HG03095 (cell line): ENCODE measurements around the gene RFX8.
"Not testable (repeated sequence)": the region's sequence is repeated elsewhere in the genome, so short reads cannot be mapped to it uniquely, and the experiment has no call there.

Experiments used
- ATAC-seq: cut with Tn5 transposase; IDR thresholded peaks from one replicate; pipeline ENCODE4 v1.9.1; 2021; ENCODE audit warnings: moderate library complexity; ENCODE audit not compliant: unreplicated experiment

The RFX8 gene

DNA sequence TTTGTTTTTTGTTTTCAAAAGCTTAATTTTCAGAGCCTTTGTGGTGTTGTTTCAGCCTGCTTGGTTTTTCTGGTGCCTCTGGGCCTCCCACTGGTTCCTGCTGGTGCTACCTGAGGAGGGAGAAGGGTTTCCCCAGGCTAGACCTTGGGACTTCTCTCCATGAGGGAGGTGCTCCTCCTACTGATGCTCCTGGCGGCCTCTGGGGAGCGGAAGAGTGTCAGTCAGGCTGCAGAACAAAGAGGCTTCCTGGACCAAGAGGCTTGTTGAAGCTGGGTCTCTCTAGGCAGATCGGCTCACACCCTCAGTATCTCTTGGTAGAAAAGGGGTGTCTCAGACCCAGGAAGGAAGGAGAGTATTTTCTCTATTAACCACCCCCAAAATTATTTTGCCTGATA is 32.2 kb downstream of the RFX8 start:
- no peak for ATAC-seq

DNA sequence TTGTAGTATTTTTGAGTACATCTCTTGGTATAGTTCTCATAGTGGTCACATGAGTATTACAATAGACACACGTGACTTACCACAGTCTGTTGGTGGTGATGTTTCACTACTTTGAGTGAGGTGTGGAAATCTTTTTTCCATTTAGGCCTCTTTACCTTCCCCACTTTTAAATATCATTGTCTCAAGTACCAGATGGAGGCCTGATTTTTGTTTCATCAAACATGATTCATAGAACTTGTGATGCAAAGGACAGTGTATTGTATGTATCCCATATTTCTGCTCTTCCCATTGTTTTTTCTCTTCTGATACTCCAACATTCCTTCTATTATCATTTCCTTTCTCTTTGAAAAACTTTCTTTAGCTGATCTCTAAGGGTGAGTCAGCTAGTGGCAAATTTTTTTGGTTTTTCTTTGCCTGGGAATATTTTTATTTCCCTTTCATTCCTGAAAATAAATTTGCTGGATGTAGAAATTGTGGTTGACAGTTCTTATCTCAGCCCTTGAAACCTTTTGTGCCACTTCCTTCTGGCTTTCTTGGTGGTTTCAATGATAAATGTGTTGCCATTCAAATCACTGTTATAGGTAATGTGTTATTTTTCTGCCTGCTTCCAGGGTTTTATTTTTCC is 32.8 kb downstream of the RFX8 start:
- no peak for ATAC-seq

DNA sequence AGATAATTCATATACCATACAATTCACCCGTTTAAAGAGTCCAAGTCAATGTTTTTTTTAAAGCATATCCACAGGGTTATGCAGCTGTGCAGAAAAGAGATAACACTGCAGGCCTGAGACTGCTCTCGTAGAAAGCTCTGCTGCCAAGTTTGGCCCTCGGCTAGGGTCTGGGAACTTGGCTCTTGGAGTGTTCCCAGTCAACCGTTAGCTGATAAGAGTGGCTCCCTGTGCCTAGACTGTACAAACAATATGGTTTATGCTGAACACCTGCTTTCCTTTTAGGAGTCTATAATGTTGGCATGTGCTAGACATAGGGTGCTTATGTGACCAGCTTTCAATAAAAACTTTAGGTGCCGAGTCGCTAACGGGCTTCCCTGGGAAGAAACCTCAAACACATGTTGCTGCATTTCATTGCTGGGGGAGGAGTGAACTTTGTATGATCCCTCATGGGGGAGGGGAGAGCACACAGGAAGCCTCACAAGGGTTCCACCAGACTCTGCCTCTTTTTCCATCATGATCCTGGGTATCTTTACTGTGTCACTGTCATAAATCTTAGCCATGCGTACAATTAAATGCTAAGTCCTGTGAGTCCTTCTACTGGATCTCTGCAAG is 34.7 kb downstream of the RFX8 start:
- ATAC-seq: no peak

DNA sequence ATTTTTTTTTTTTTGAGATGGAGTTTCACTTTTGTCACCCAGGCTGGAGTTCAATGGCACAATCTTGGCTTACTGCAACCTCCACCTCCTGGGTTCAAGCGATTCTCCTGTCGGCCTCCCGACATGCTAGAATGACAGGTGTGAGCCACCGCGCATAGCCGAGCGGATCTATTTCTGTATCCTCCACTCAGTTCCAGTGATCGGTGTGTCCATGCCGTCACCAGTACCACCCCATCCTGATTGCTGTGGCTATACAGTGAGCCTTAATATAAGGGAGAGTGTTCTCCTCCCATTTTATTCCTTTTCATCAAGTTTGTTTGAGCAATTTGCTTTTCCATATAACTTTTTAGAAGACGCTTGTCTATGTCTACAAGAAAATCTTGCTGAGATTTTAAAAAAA is 35.2 kb downstream of the RFX8 start:
- no peak for ATAC-seq

DNA sequence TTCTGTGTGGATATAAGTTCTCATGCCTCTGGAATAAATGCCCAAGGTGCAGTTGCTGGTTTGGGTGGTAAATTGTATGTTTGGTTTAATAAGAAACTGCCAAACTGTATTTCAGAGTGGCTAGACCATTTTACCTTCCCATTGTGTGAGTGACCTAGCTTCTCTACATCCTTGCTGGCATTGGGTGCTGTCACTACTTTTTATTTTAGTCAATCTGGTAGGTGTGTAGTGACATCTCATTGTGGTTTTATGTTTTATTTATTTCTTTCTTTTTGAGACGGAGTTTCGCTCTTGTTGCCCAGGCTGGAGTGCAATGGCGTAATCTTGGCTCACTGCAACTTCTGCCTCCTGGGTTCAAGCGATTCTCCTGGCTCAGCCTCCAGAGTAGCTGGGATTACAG is 36.4 kb downstream of the RFX8 start:
- not testable (repeated sequence) for ATAC-seq

DNA sequence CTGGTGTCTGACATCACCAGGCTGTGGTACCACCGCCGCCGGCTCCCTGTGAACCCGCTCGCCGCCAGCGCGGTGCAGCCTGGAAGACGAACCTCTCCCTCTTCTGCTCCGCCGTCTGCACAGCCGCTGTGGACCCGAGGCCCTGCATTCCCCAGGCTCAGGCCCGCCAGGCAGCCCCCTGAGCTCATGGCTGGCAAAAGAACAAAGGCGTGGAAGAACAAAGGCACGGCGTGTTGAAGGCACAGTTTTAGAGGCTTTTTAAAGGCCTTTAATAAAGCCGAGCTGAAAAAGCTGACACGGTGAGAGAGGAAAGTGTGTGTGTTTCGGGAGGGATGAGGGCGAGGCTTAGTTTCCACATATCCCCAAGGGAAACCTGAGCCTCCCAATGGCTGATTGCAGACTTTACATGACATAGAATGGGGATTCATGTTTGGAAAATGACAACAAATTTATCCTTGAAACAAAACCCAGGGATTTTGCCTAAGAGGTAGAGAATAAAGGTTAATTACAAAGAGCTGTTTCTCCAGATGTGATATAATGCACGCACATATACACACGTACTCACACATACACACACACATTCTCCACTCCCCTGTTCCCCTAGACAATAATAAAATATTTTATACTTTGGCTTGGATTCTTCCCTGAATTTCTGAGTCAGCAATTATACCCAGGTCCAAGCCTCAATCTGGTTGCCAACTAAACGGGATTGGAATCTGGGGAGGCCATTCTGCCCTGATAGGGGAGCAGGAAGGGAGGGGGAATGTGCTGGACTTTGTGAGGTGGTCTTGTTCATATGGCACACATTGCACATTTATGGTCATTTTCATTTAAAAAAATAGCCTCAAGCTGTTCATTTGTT is 39.7 kb downstream of the RFX8 start:
- no peak for ATAC-seq

DNA sequence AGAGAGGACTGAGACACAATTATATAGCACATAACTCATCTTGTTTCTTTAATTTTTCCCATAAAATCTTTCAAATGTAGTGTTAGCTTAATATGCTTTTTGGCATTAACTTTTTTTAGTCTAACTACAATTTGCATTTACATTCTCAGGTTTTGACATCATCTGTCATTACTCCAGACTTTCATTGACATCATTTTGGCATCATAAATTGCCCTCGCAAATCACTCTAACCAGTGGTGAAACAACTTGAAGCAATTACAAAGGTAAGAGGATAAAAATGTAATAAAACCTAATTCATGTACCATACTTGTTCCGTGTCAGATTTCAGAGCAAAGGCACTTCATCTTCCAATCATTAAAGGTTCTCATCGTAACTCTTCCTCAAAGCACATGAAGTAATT is 41.4 kb downstream of the RFX8 start:
- ATAC-seq: no peak

DNA sequence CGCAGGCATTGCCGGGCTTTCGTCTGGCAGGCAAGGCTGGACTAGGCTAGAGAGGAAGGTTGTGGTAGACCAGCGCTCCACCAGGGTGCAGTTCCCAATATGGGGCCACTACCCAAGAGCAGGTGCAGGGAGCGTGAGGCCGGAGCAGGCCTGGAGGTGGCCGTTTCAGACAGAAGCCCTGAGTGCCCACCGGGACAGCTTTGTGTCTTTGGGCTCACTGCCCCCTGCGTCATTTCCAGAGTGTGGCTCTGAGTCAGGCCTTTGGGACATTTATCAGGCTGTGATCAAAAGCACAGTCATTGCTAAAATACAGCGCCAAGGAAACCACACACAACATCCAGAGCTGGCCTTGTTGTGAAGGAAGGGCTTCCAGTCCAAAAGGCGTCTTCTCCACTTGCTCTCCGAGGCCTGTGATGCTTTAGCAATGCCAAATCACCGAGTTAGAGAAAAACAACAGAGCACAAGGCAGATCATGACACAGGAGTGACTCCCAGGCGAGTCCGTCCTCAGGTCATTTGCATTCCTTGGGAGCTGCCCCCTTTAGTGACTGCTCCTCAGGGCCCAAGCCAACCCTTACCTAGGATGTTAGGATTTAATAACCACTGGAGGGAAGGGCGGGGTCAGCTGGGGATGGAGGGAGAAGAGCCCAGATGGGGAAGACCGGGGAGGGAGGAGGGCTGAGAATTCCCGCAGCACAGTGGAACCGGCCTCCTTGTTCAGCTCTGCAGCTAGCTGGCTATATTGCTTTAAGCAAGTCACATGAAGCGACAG is 42.3 kb downstream of the RFX8 start:
- no peak for ATAC-seq

DNA sequence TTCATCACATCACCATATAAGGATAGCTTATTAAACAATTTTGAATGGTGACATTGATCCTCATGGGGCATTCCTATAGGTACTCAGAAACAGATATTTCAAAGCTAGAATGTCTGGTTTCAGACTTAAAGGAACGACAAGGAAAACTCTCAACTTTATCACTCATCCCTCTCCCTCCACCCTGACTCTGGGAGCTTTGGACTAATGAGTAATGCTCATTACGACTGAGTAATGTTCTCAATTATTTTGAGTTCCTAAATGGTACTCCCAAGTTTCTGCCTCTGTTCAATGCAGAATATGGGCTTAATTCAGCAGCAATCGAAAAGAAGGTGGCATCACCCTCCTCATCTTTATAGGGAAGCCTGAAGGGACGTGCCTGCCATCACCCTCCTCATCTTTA is 43.4 kb downstream of the RFX8 start:
- no peak for ATAC-seq

DNA sequence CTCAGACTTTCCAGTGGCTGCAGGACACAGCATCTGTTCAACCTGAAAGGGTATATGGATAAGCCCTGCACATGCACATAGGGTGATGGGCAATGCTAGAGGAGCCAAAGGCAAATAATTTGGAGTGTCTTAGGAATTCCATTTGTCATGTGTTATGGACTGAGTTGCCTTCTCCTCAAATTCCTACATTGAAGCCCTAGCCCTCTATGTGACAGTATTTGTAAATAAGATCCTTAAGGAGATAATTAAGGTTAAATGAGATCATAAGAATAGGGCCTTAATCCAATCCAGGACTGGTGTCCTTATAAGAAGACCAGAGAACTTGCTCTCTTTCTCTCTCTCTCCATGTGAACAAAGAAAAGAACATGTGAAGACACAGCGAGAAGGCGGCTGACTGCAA is 44.8 kb downstream of the RFX8 start:
- no peak for ATAC-seq

DNA sequence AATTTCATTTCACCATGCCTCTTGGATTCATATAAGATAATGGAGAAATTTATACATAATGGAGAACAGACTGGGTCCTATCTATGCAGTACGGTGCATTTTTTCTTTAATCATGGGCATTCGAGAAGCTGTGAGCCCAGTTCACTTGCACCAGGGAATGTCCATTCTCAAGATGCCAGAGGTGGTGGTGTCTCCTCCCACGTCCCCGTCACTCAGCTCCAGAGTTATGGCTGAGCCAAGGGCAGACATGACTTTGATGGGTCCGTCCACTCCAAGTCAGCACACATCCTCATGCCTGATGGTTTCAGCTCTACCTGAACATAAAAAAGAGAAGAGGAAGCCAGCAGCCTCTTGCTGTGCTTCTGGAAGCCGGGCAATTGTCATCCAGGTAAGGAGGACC is 45.5 kb downstream of the RFX8 start:
- ATAC-seq: no peak

DNA sequence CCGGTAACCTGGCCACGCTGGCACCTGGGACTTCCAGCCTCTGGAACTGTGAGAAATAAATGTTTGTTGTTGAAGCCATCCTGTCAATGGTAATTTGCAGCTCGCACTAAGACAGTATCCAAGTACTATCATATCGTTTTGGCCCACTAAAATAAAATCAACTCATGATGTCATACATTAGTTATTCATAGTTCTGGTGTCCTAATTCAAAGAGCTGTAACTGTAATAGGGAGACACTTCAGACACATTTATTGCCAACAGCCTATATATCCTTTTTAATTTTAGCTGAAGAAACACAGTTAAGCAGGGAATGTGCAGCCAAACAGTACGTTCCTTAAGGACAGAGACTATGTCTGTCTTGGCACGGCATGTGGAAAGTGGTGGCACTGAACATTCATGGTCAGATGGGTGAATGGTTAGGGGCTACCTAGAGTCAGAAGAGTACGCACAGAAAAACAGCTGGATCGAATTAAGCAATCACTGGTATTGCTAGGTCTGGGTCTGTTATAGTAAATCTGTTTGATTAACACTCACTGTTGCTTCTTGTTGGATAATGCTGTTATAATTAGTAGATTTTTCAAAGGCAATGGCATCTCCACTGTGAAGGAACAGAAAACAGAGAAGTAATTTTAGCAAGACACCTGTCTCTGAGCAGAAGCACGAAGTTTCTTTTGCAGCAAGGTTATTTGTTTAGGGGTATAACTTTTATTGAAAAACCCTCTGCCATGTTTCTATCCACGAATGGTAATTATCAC is 46.3 kb downstream of the RFX8 start:
- ATAC-seq: no peak

DNA sequence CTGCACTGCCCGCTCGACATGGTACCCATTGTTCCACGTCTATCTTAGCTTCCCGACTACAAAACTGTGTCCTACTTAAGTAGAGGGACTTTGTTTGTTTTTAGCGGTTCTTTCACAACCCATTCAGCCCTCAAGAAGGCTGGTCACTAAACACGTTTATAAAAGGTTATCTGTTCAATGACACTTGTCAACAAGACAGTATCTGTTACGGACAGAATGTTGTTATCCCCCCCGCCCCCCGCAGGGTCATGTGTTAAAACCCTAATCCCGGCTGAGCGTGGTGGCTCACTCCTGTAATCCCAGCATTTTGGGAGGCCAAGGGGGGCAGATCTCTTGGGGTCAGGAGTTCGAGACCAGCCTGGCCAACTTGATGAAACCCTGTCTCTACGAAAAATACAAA is 47.2 kb downstream of the RFX8 start:
- ATAC-seq: no peak

DNA sequence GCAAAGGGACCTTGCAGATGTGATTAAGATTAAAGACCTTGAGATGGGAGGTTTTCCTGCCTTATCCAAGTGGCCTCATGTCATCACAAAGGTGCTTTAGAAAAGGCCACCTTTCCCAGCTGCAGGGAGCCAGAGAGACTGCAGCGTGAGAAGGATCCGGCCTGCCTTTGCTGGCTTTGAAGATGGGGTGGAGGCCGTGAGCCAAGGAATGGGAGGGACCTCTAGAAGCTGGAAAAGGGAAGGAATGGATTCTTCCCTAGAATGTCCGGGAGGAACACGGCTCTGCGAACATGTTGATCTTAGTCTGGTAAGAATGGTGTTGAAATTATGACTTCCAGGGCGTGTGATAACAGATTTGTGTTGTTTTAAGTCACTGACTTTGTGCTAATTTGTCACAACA is 47.7 kb downstream of the RFX8 start:
- ATAC-seq: no peak

DNA sequence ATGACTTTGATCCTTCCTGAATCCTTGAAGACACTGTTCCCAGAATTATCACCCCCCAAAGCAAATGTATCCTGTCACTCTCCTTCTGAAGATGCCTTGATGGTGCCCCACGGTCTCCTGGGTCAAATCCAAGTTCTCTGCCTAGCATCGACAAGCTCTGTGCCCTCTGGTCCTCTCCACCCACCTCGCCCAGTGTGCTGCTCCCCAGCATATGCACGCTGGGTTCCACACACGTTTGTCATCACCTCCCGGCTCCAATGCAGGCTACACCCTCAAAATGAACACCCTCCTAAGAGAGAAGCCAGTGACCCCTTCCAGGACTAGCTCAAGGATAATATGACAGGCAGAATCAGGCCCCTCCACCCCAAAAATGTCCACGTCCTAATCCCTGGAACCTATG is 48.1 kb downstream of the RFX8 start:
- no peak for ATAC-seq

DNA sequence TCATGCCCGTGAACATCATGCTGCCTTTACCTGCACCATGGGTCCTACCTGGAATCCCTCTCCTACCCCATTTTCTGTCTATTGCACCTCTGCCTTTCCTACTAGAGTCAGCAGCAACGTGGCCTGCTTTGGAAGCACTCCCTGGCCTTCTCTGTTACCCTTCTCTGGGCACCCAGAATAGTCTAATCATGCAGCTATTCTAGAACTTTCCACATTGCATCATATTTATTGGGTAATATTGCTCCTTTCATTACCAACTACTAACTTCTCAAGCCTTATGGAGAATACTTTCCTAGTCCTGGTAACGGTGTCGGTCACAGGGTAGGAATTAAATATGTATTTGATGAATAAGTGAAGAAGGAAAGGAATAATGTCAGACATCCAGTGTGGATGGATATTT is 54.3 kb downstream of the RFX8 start:
- ATAC-seq: no peak

DNA sequence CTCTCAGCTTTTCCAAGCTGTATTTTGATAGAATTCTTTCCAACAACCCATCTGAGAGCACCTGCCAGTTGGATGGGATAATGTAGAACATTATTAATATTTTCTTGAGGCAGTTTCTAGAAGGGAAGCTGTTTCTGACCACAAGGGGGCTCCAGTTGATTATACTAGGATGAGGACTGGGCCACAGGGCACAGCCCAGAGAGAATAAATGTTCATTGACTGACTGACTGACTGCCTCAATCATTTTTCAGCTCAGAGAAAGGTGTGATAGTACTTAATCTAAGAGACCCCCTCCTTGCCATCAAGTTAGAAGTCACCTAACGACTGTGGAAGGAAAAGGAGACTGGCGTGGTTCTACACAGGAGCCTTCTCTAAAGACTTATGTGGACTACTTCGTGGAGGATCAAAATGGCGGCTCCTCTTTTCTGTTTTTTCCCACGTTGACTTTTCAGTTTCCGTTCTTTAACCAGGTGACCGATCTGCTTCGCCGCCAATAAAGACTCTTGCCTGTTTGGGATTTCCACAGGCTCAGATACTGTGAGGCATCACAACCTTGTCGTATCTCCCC is 55.7 kb downstream of the RFX8 start:
- no peak for ATAC-seq

DNA sequence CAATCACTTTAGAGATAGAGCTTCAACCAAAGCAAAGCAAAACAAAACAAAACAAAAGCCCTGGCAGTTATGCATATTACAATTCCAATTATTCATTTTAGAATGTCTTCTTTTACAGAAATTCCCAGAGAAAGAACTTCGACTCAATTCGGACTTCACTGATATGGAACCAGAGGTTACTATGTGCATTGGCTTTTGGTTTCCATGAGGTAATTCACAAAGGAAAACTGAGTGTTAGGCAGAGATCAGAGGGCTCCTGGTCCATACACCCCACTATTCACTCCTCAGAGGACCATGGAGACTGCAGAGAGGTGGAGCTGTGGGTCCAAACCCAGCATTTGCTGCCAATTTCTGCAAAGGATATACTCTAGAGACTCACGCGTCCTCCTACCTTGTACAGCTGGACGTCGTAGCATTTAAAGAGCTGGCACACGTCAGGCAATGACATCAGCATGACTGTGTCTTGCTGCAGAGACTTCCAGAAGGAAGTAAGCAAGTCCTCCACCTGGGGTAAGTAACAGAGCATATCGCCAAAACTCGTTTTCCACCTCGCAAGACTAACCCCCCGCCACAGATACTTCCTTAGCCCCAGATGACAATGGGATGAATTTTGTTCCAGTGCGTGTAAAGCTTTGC is 56.3 kb downstream of the RFX8 start:
- ATAC-seq: no peak

DNA sequence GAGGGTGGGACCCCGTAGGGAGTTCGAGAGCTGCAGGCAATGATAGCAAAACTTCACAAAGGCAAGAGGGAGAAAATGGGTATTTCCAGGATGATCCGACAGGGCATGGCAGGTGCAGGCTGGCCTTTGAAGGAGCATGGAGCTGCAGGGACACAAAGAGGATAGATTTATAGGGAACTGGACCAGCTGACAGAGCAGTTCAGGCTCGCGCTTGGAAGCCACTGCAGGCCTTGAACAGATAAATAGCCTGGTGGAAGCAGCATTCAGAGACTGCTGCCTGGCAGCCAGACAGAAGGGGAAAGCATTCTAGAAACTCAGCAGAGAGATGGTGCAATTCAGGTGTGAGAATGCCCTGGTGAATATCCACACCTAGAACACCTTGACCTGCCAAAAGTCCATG is 58.3 kb downstream of the RFX8 start:
- no peak for ATAC-seq

DNA sequence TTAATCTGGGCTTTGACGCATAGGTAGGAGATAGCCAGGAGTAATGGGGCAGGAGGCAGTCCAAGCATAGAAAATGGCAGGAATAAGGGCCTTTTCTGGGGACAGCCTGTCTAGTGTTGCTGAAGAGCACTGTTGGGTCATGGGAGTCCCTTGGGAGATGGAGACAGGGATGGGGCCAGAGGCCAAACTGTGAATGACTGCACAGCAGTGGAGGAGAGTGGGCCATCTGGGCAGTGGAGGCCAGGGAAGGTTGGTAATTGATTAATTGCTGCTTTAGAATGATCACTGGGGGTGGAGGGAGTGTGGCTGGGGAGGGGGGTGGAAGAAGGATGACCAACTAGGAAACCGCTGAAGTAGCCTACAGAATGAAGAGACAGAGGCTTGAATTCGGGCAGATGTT is 59.0 kb downstream of the RFX8 start:
- no peak for ATAC-seq
